Muscle layer of duodenum (tissue), 2 donors: Measurements from ENCODE around the gene UXS1.

ENCODE experiments used
- H3K27ac ChIP-seq: one replicate; pipeline ENCODE4 v1.7.0; 2013; ENCODE audit warnings: mild to moderate bottlenecking, low read length
- H3K27me3 ChIP-seq: one replicate; pipeline ENCODE4 v1.7.0; 2013; ENCODE audit warnings: low read depth, mild to moderate bottlenecking, control low read depth, low read length
- H3K36me3 ChIP-seq, 2 donors: one replicate each; pipeline ENCODE4 v1.7.0; 2013; ENCODE audit warnings: low read length in 2 of 2, control low read depth in 1 of 2, mild to moderate bottlenecking in 1 of 2; ENCODE audit not compliant: insufficient read depth in 2 of 2, control insufficient read depth in 1 of 2
- H3K4me1 ChIP-seq, 2 donors: one replicate each; pipeline ENCODE4 v1.7.0; 2013; ENCODE audit warnings: low read length in 2 of 2, mild to moderate bottlenecking in 2 of 2, control low read depth in 1 of 2, moderate library complexity in 1 of 2; ENCODE audit not compliant: insufficient read depth in 2 of 2, control insufficient read depth in 1 of 2
- H3K4me3 ChIP-seq, 2 donors: one replicate each; pipeline ENCODE4 v1.7.0; 2013; ENCODE audit warnings: low read length in 2 of 2, low read depth in 1 of 2, mild to moderate bottlenecking in 1 of 2
- H3K9me3 ChIP-seq, 2 donors: one replicate each; pipeline ENCODE4 v1.7.0; 2013; ENCODE audit warnings: low read length in 2 of 2, control low read depth in 1 of 2, mild to moderate bottlenecking in 1 of 2; ENCODE audit not compliant: control insufficient read depth in 1 of 2
- donor health status: healthy.

The UXS1 gene

DNA sequence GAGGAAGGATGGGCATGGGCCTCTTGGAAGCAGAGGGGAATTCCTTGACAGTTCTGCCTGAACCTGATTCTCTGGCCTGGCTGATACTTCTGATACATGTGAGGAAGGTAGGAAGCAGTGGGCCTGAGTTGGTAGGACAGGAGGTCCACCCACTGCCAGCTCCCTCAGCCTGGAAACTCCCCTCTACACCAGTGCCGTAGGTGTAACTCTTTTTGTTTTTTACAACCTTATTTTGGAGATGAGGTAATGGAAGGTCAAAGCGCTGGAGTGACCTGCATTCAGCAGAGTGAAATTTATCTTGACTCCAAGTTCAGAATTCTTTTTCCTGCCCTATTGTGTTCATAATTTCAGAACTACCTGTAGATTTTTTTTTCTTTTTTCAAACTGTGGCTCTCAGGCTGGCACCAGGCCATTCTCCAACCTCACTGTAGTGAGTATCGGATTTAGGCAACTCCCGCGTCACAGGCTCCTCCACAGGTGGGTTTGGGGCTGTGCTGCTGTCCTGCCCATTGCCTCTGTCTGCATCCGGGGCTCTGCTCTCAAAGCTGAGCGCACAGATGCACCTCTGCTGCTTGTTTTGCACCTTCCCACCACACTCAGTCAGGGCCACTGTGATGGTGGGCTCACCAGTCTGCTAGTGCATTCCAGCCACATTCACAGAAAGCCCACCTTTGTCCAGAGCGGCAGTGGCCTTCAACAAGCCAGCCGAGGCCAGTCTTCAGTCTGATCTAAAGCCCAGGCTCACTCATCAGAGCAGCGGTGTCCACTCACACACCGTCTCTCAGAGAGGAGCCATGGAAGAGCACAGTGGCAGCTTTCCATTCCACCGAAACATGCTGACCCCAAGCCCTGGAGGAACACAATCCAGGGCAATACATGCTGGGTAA lies 87.2 kb downstream of the UXS1 start:
- Histone ChIP-seq H3K36me3 (peaks cover 8 to 17% of the 10 kb centered on the region in 2 donors), H3K27me3 (no peaks in the 10 kb centered on the region), H3K4me1 (no peaks in the 10 kb centered on the region), H3K27ac (no peak overlapping the region), H3K4me3 (no peak overlapping the region), H3K9me3 (no peaks in the 10 kb centered on the region)

DNA sequence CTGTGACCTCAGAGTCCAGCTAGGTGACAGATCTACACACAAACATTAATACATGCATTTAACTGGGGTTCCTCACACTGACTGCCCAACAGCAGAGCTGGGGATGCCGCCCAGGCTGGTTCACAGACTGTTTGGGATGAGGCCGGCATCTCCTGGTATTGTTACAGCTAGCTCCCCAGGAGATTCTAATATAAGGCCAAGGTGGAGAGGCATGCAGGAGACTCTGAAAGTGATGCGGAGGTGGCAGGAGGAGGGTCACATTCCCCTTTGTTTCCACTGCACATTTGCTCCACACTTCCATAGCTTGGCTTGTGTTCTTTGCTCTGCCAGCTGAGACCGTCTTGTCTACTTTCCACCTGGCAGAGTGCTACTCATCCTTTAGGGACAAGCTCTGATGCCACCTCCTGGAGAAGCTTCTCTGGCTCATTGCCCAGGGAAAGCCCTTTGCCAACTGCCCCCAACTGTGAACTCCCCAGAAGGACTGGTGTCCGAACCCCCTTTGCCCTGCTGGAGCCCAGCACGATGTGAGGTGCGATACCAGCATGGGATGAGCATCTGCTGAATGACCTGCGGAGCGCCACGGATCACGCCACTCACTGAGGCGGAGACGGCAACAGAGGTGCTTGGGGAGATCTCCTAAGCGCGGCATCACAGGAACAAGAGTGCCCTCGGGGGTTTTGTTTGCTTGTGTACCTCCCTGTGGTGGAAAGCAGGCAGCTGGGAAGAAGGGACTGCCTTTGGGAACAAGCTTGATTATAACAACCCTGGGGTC lies 88.8 kb downstream of the UXS1 start:
- Histone ChIP-seq H3K27me3 (no peaks in the 10 kb centered on the region), H3K4me3 (no peak overlapping the region), H3K9me3 (no peaks in the 10 kb centered on the region), H3K4me1 (no peaks in the 10 kb centered on the region), H3K27ac (no peak overlapping the region), H3K36me3 (peaks cover 0 to 7% of the 10 kb centered on the region in 2 donors)

DNA sequence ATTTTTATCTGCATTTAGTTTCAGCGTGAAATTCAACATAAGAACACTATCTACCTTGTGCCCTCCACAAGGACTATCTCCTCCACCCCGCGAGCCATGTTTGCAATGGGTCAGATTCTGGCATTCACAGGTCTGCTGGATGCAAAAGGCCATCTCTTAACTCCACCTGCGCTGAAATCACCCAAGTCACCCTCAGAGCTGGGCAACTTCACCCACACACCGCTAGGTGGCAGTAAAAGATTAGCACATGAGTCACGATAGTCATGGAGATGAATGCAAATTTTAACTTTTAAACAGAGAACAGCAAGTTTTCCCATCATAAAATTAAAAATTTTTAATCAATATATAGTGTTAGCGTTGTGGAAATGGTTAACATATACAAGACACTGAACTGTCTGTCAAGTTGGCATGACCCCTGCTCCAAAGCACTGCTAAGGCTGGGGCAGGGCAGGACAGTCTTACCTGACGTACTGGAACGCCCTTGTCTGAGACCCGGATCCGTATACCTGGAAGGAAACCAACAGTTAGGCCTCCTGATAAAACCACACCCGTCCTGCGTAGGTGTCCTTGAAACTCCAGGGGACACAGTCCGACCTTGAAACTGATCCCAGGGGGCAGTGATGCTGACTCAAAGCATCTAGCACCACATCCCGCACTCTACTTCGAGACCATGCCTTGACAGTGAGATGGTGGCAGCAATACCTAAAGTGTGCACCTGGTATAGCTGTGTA lies 89.6 kb downstream of the UXS1 start:
- Histone ChIP-seq H3K9me3 (no peaks in the 10 kb centered on the region), H3K27ac (no peak overlapping the region), H3K4me3 (no peak overlapping the region), H3K4me1 (no peaks in the 10 kb centered on the region), H3K27me3 (no peaks in the 10 kb centered on the region), H3K36me3 (peaks cover 8 to 14% of the 10 kb centered on the region in 2 donors)

DNA sequence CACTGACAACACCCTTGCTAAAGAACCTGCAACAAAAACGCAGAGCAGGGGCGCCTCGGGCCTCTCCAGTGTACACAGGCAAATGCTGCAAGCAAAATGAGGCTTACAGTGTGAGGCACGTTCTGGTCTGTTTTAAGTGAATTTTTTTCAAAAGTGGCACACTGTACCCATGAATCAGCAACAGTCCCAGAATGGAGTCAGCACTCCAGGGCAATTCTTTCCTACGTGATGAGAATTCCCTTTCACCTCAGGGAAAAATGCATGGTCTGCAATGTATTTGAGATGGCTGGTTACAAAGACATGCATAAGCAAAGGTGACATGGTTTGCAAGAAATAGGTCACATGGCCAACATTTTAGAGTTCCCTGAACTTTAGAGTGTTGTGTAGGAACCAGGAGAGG lies 94.4 kb downstream of the UXS1 start:
- no peaks in the 10 kb centered on the region for H3K4me1 ChIP-seq
- H3K9me3 ChIP-seq: no peaks in the 10 kb centered on the region
- peaks cover 10 to 46% of the 10 kb centered on the region in 2 donors for H3K36me3 ChIP-seq
- H3K27me3 ChIP-seq: no peaks in the 10 kb centered on the region
- no peak overlapping the region for H3K27ac ChIP-seq
- no peak overlapping the region for H3K4me3 ChIP-seq

DNA sequence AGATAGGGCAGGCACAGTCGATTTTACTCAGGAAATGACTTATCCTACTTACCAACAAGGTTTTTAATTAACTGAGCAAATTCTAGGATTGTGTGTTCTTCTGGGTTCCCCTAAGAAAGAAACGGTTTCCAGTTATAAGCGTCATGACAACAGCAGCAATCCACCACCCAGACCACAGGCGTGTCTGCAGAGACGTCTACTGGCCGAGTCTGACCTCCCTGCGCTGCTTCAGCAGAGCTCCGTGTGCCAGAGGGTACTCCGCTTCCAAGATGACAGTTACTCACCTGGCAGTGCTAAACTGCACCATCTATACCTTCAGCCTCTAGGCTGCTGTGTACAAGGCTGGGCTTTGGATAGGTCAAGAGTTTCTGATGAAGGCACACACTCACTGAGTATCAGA lies 95.4 kb downstream of the UXS1 start:
- Histone ChIP-seq H3K27me3 (no peaks in the 10 kb centered on the region), H3K36me3 (peaks cover 15 to 55% of the 10 kb centered on the region in 2 donors), H3K9me3 (no peaks in the 10 kb centered on the region), H3K4me1 (no peaks in the 10 kb centered on the region), H3K4me3 (no peak overlapping the region), H3K27ac (no peak overlapping the region)

DNA sequence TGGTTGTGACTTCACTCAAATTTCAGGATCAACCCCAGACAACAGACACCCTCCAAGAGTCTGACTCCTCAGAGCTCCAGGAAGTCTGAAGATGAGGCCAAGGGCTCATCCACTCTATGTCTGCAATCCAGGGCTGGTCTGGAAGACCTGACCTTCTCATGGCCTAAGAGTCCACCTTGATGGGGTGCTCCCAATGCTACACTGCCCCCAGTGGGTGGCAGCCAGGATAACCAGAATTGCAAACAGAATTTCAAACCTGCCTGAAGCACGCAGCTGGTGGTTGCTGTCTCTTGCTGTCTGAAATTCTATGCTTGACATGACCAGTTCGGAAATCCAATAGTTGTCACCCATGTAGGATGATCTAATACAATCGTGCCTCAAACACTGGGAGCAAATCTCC lies 96.0 kb downstream of the UXS1 start:
- H3K4me3 ChIP-seq: no peak overlapping the region
- H3K27me3 ChIP-seq: no peaks in the 10 kb centered on the region
- H3K4me1 ChIP-seq: no peaks in the 10 kb centered on the region
- no peak overlapping the region for H3K27ac ChIP-seq
- no peaks in the 10 kb centered on the region for H3K9me3 ChIP-seq
- peaks cover 17 to 57% of the 10 kb centered on the region in 2 donors for H3K36me3 ChIP-seq

DNA sequence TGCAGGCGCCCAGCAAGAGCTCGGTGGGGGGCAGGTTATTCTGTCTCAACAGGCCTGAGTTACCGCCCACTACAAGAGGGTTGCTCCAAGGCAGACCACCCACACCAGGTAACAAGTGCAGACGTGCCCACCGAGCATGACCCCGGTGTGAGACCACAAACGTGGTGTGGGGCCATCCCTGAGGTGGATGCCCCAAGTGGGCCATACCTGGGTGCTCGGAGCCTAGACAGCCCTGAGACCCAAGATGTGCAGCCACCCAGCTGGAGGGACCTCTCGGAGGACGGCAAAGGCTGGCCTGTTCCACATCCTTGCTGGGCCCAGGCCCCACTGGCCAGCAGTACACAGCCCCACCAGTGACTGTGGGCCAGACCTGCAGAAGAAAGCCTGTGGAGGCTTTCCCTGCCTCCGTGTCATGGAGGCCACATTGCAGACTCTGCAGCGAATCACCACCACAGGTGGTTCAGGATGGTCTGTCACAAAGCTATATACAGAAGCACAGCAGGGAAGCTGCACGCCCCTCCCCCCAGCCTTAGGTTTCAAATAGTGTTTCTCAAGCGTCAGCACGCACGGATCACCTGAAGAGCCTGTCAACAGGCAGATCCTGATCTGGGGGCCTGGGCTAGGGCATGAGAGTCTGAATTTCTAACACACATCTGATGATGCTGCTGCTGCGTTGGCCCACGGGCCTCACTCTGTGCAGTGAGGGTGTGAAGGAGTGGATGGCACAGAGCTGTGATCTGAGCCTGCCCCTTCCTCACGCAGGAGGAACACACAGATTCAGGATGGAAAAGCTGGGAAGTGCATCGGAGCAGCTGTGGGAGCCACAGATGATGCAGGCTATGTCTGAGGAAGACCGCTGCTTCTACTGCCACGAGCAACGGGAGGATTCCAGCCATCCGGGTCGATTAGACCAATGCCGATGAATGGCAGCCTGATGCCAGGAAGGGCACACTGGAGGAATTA lies 96.8 kb downstream of the UXS1 start:
- H3K9me3 ChIP-seq: no peaks in the 10 kb centered on the region
- H3K4me3 ChIP-seq: no peak overlapping the region
- peaks cover 17 to 57% of the 10 kb centered on the region in 2 donors for H3K36me3 ChIP-seq
- no peaks in the 10 kb centered on the region for H3K4me1 ChIP-seq
- no peak overlapping the region for H3K27ac ChIP-seq
- no peaks in the 10 kb centered on the region for H3K27me3 ChIP-seq

DNA sequence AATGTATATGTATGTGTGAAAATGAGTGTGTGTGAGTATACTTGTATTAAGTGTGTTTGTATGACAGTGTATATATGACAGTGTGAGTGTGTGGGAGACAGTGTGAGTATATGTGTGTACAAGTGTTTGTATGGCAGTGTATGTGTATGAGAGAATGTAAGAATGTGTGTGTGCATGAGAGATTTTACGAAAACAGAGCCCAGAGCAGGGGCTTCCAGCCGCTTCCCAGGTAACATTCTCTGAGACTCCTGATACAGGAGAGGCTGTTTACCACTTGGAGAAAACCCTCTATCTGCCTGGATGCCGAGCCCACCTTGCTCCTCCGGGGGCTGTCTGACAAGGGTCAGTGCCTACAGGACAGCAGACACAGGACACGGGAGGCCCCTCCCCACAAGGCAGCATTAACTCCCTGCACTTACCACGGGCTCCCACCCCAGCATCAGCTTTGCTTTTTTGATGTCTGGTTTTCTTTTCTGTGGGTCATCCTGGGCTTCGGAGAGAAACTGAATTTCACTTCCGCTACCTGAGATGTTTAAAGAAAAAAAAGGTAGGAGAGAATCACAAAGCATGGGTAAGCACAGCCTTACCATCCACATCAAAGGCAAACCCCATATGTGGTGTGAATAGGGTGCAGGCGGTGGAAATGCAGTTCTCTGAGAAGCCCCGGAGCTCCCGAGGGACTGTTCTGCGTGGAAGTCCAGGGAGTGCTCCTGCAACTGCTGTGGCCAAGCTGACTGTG lies 97.6 kb downstream of the UXS1 start:
- H3K27me3 ChIP-seq: no peaks in the 10 kb centered on the region
- no peak overlapping the region for H3K27ac ChIP-seq
- no peaks in the 10 kb centered on the region for H3K4me1 ChIP-seq
- no peaks in the 10 kb centered on the region for H3K9me3 ChIP-seq
- peaks cover 17 to 57% of the 10 kb centered on the region in 2 donors for H3K36me3 ChIP-seq
- H3K4me3 ChIP-seq: no peak overlapping the region

DNA sequence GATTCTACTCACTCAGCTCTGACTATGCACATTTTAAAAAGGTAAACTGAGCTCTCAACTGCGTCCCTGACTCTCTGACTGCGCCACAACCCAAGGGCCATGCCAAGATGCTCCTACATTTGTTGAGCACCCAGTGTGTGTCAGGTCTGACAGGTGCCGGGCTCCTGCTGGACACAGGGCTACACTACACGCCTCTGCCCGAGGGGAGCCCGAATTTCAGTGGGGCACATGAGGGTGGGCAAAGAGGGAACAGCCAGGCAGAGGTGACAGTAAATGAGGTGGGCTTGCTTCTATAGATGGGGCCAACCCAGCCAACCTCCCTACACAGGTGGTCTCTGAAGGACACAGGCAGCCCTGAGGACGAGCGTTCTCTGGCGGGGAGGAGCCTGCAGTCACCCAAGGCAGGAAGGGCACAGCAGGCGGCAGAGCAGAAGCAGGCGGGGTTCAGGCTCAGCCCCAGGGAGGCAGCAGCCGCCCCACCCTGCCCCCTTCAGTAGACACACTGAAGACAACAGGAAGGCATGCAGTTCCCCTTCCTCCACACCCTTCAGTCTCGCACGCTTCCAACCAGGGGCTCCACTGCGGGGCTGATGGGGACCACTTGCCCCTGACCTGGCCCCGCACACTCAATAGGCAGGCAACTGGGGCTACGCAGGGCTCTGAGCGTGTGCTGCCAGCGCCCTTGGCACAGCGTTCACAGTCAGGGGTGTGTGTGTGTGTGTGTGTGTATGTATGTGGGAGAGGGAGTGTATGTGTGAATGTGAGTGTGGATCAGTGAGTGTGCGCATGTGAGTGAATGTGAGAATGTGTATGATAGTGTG lies 98.4 kb downstream of the UXS1 start:
- Histone ChIP-seq H3K27ac (no peak overlapping the region), H3K4me3 (no peak overlapping the region), H3K4me1 (no peaks in the 10 kb centered on the region), H3K9me3 (no peaks in the 10 kb centered on the region), H3K27me3 (no peaks in the 10 kb centered on the region), H3K36me3 (peaks cover 17 to 54% of the 10 kb centered on the region in 2 donors)
